Suppressor macrophage (primary cell): ENCODE measurements around the gene GABBR1.
A peak's percentile ranks its signal among the peaks of the same experiment; 100 is the strongest.

Experiments
- DNase-seq, 4 experiments: peaks; one replicate each; pipeline ENCODE4 v3.0.0-alpha.2; 2020 to 2022

Gene GABBR1

GRCh38 chr6:29620630-29621029, 12.4 kb downstream of the GABBR1 start:
- no peak for DNase-seq

GRCh38 chr6:29619578-29620160, 13.3 kb downstream of the GABBR1 start:
- DNase-seq: peak; percentile 44 to 74 (median 60)

- no peak for DNase-seq
Observed at GRCh38 chr6:29617782-29618554, 15.0 kb downstream of the GABBR1 start.

- DNase-seq: no peak
Observed at GRCh38 chr6:29611426-29611825, 21.6 kb downstream of the GABBR1 start.

GRCh38 chr6:29610540-29610939, 22.4 kb downstream of the GABBR1 start:
- DNase-seq: no peak

- DNase-seq: no peak
Observed at GRCh38 chr6:29608131-29608530, 24.9 kb downstream of the GABBR1 start.

- DNase-seq: no peak
Observed at GRCh38 chr6:29603930-29604329, 29.1 kb downstream of the GABBR1 start.

GRCh38 chr6:29603456-29603855, 29.5 kb downstream of the GABBR1 start:
- DNase-seq: no peak

- peak in 2 of 4 experiments; percentile 11 to 20 for DNase-seq
Observed at GRCh38 chr6:29602564-29603361, 30.2 kb downstream of the GABBR1 start.

- DNase-seq: no peak
Observed at GRCh38 chr6:29598172-29598747, 34.7 kb downstream of the GABBR1 start.

- no peak for DNase-seq
Observed at GRCh38 chr6:29597184-29597583, 35.8 kb downstream of the GABBR1 start.

GRCh38 chr6:29596381-29596900, 36.5 kb downstream of the GABBR1 start:
- no peak for DNase-seq

- no peak for DNase-seq
Observed at GRCh38 chr6:29593199-29593855, 39.7 kb downstream of the GABBR1 start.

- no peak for DNase-seq
Observed at GRCh38 chr6:29591677-29592076, 41.3 kb downstream of the GABBR1 start.

GRCh38 chr6:29590218-29590808, 42.7 kb downstream of the GABBR1 start:
- peak in 1 of 4 experiments; percentile 9 for DNase-seq

GRCh38 chr6:29589423-29590048, 43.4 kb downstream of the GABBR1 start:
- DNase-seq: peak; percentile 48 to 69 (median 63)

GRCh38 chr6:29584821-29585220, 48.2 kb downstream of the GABBR1 start, which contains the start of gene OR2H2:
Gene OR2H2, plus strand, starts transcription at chr6:29585121. Its CDS starts 2,824 bp downstream, at chr6:29587945.
- no peak for DNase-seq

GRCh38 chr6:29577544-29577943, 55.4 kb downstream of the GABBR1 start:
- no peak for DNase-seq

GRCh38 chr6:29576056-29576455, 56.9 kb downstream of the GABBR1 start:
- no peak for DNase-seq

GRCh38 chr6:29567991-29568390, 65.0 kb downstream of the GABBR1 start:
- no peak for DNase-seq

GRCh38 chr6:29567541-29567940, 65.4 kb downstream of the GABBR1 start:
- DNase-seq: no peak
